HG03097 (cell line): ENCODE results near the gene RRAS2.
A peak's percentile ranks its signal among the peaks of the same experiment; 100 is the strongest.
"Not testable (repeated sequence)": the region's sequence is repeated elsewhere in the genome, so short reads cannot be mapped to it uniquely, and the experiment has no call there.

Experiments
- ATAC-seq: cut with Tn5 transposase; IDR thresholded peaks from one replicate; pipeline ENCODE4 v1.9.1; 2021; ENCODE audit not compliant: unreplicated experiment, low FRiP score

The RRAS2 gene

GRCh38 chr11:14372011-14372410 is 13.0 kb upstream of the RRAS2 start:
- no peak for ATAC-seq

GRCh38 chr11:14371249-14371648 is 12.3 kb upstream of the RRAS2 start:
- ATAC-seq = no peak

GRCh38 chr11:14370496-14370895 is 11.5 kb upstream of the RRAS2 start:
- no peak for ATAC-seq

GRCh38 chr11:14369598-14369997 is 10.6 kb upstream of the RRAS2 start:
- ATAC-seq = no peak

GRCh38 chr11:14366936-14367335 is 8.0 kb upstream of the RRAS2 start:
- no peak for ATAC-seq

GRCh38 chr11:14364322-14364721 is 5.3 kb upstream of the RRAS2 start:
- ATAC-seq = no peak

GRCh38 chr11:14362611-14363010 is 3.6 kb upstream of the RRAS2 start:
- no peak for ATAC-seq

GRCh38 chr11:14361951-14362350 is 3.0 kb upstream of the RRAS2 start:
- ATAC-seq = no peak

DNA sequence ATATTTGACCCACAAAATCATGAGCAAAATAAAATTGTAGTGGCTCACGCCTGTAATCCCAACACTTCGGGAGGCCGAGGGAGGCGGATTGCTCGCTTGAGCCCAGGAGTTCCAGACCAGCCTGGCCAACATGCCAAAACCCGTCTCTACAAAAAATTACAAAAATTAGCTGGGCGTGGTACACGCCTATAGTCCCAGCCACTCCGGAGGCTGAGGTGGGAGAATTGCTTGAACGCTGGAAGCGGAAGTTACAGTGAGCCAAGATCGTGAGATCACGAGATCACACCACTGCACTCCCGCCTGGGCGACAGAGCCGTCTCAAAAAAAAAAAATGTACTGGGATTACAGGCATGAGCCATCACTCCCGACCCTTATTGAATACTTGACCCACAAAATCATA is 2.0 kb upstream of the RRAS2 start:
- no peak for ATAC-seq

- no peak for ATAC-seq
Measured at GRCh38 chr11:14359501-14360031, 583 bp upstream of the RRAS2 start.

GRCh38 chr11:14357881-14358728 is 878 bp downstream of the RRAS2 start:
- ATAC-seq = peak; percentile 34

GRCh38 chr11:14356342-14356741 is 2.6 kb downstream of the RRAS2 start:
- ATAC-seq = no peak

DNA sequence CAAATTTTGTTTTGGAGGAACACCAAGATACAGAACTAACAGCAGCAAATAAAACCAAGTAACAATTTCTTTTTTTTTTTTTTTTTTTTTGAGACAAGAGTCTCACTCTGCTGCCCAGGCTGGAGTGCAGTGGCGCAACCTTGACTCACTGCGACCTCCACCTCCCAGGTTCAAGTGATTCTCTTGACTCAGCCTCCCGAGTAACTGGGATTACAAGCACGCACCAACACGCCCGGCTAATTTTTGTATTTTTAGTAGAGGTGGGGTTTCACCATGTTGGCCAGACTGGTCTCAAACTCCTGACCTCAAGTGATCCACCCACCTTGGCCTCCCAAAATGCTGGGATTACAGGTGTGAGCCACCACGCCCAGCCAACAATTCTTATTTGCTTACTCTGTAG is 4.4 kb downstream of the RRAS2 start:
- ATAC-seq = not testable (repeated sequence)

GRCh38 chr11:14350716-14351238 is 8.2 kb downstream of the RRAS2 start:
- ATAC-seq = no peak

DNA sequence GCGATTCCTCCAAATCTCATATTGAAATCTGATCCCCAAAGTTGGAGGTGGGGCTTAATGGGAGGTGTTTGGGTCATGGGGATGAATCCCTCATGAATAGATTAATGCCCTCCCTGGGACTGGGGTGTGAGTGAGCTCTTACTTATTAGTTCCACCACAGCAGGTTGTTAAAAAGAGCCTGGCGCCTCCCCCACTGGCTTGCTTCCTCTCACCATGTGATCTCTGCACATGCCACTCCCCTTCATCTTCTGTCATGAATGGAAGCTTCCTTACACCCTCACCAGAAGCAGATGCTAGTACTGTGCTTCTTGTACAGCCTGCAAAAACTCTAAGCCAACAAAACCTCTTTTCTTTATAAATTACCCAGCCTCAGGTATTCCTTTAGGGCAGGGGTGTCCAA is 8.8 kb downstream of the RRAS2 start:
- ATAC-seq = no peak

- no peak for ATAC-seq
Measured at GRCh38 chr11:14347991-14348390, 11.0 kb downstream of the RRAS2 start.

DNA sequence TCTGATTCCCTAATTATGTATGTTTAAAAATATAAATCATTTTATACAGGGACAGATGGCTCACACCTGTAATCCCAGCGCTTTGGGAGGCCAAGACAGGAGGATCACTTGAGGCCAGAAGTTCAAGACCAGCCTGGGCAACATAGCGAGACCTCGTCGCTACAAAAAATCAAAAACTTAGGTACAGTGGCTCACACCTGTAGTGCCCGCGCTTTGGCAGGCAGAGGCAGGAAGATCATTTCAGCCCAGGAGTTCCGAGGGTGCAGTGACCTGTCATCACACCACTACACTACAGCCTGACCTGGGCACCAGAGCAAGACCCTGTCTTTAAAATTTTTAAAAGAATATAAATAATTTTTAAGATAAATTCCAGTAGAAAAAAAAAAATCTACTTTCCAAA is 11.5 kb downstream of the RRAS2 start:
- ATAC-seq = no peak

GRCh38 chr11:14346303-14346955 is 12.6 kb downstream of the RRAS2 start:
- ATAC-seq = no peak

DNA sequence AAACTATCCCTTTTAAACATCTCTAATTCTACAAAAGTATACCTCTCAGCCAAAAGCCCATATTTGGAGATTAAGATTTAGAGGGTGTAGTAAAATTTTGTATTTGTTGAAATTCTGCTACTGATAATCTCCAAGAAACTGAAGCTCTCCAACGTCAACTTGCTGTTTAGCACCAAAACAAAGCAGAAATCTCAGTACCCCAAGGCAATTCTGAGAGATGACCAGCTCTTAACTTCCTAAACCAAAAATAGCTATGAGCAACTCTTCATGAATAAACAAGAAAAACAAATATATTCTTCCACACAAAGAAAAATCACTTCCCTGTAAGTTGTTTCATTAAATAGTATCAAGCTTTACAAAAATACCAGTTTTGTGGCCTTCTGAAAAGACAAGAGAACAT is 13.3 kb downstream of the RRAS2 start:
- ATAC-seq = no peak

- ATAC-seq = not testable (repeated sequence)
Measured at GRCh38 chr11:14345016-14345415, 14.0 kb downstream of the RRAS2 start.

GRCh38 chr11:14342906-14343305 is 16.1 kb downstream of the RRAS2 start:
- ATAC-seq = no peak

- ATAC-seq = no peak
Measured at GRCh38 chr11:14341968-14342367, 17.0 kb downstream of the RRAS2 start.
